ENCODE measurements around the gene NBEA.
A peak's percentile ranks its signal among the peaks of the same experiment; 100 is the strongest.

Gene NBEA

GRCh38 chr13:35473802-35474201, 531.7 kb downstream of the NBEA start:
- DNase-seq (ENCODE audit: low read depth, low spot score) = no peak

- no peak for DNase-seq (ENCODE audit: low read depth, low spot score)
Measured at GRCh38 chr13:35474496-35475211, 532.6 kb downstream of the NBEA start.

- peak; percentile 42 for DNase-seq (ENCODE audit: low read depth, low spot score)
Measured at GRCh38 chr13:35475212-35475959, 533.3 kb downstream of the NBEA start.

GRCh38 chr13:35475960-35476943, 534.2 kb downstream of the NBEA start, which contains the start of gene MAB21L1:
TSS of gene MAB21L1 (minus strand) at chr13:35476689. CDS start at chr13:35476138, 551 bp downstream.
- DNase-seq (ENCODE audit: low read depth, low spot score) = peak; percentile 53

- DNase-seq (ENCODE audit: low read depth, low spot score) = no peak
Measured at GRCh38 chr13:35477386-35477946, 535.4 kb downstream of the NBEA start.

- peak; percentile 24 for DNase-seq (ENCODE audit: low read depth, low spot score)
Measured at GRCh38 chr13:35478271-35479037, 536.4 kb downstream of the NBEA start.

GRCh38 chr13:35479038-35479492, 537.0 kb downstream of the NBEA start:
- DNase-seq (ENCODE audit: low read depth, low spot score) = no peak

- DNase-seq (ENCODE audit: low read depth, low spot score) = no peak
Measured at GRCh38 chr13:35479706-35480105, 537.6 kb downstream of the NBEA start.

GRCh38 chr13:35480346-35480745, 538.3 kb downstream of the NBEA start:
- no peak for DNase-seq (ENCODE audit: low read depth, low spot score)

- no peak for DNase-seq (ENCODE audit: low read depth, low spot score)
Measured at GRCh38 chr13:35481777-35482176, 539.7 kb downstream of the NBEA start.

- no peak for DNase-seq (ENCODE audit: low read depth, low spot score)
Measured at GRCh38 chr13:35482527-35482926, 540.5 kb downstream of the NBEA start.

GRCh38 chr13:35483761-35484160, 541.7 kb downstream of the NBEA start:
- no peak for DNase-seq (ENCODE audit: low read depth, low spot score)

- DNase-seq (ENCODE audit: low read depth, low spot score) = no peak
Measured at GRCh38 chr13:35484384-35484783, 542.3 kb downstream of the NBEA start.

- no peak for DNase-seq (ENCODE audit: low read depth, low spot score)
Measured at GRCh38 chr13:35485424-35485823, 543.4 kb downstream of the NBEA start.

GRCh38 chr13:35489050-35489449, 547.0 kb downstream of the NBEA start:
- DNase-seq (ENCODE audit: low read depth, low spot score) = no peak

- DNase-seq (ENCODE audit: low read depth, low spot score) = no peak
Measured at GRCh38 chr13:35496006-35496405, 553.9 kb downstream of the NBEA start.

GRCh38 chr13:35496761-35497386, 554.8 kb downstream of the NBEA start:
- DNase-seq (ENCODE audit: low read depth, low spot score) = no peak

- no peak for DNase-seq (ENCODE audit: low read depth, low spot score)
Measured at GRCh38 chr13:35498231-35498630, 556.2 kb downstream of the NBEA start.

- no peak for DNase-seq (ENCODE audit: low read depth, low spot score)
Measured at GRCh38 chr13:35499196-35499662, 557.2 kb downstream of the NBEA start.

- DNase-seq (ENCODE audit: low read depth, low spot score) = no peak
Measured at GRCh38 chr13:35499676-35500075, 557.6 kb downstream of the NBEA start.
